Measurements from ENCODE around the gene PLIN5. TPM values are rescaled to one million over a fixed set of nuclear protein-coding genes. Genes with fewer than 3 reads are reported as not detected.

The PLIN5 gene
- total and polyA plus RNA-seq, 2 experiments from 2014 or later, result 5.8 to 6.4 TPM

- Histone ChIP-seq H3K36me3 (replicated peaks; ENCODE audit: insufficient read depth, low read depth) (no peaks in the 10 kb centered on the region), H3K4me2 (no peak overlapping the region), H3K4me1 (ENCODE audit: insufficient read depth) (no peaks in the 10 kb centered on the region), H3K4me3 (no peak overlapping the region), H3K27me3 (no peaks in the 10 kb centered on the region), H3K9me2 (replicated peaks; ENCODE audit: insufficient read depth) (no peaks in the 10 kb centered on the region), H2AFZ (no peak overlapping the region), H3K27ac (no peak overlapping the region), H4K20me1 (ENCODE audit: insufficient read depth, poor library complexity, severe bottlenecking) (no peaks in the 10 kb centered on the region), H3K79me2 (no peaks in the 10 kb centered on the region), H3K9me3 (ENCODE audit: low read depth) (no peaks in the 10 kb centered on the region)
- TF ChIP-seq EZH2 (IDR thresholded peaks at IDR 0.05; ENCODE audit: borderline replicate concordance), result no peak
- no peak for TF ChIP-seq EZH2phosphoT487 (IDR thresholded peaks at IDR 0.05; ENCODE audit: low read depth, severe bottlenecking, unreplicated experiment)
- no peak for TF ChIP-seq CTCF (IDR thresholded peaks at IDR 0.05; ENCODE audit: poor library complexity)
- WGBS (ENCODE audit: low lambda C conversion rate, missing lambda C conversion rate), result 95% methylated on average over 13 of the region's 13 CpGs
- DNase-seq (ENCODE audit: low spot score), result no peak
Measured at GRCh38 chr19:4538601-4538954, 3.6 kb upstream of the PLIN5 start.

DNA sequence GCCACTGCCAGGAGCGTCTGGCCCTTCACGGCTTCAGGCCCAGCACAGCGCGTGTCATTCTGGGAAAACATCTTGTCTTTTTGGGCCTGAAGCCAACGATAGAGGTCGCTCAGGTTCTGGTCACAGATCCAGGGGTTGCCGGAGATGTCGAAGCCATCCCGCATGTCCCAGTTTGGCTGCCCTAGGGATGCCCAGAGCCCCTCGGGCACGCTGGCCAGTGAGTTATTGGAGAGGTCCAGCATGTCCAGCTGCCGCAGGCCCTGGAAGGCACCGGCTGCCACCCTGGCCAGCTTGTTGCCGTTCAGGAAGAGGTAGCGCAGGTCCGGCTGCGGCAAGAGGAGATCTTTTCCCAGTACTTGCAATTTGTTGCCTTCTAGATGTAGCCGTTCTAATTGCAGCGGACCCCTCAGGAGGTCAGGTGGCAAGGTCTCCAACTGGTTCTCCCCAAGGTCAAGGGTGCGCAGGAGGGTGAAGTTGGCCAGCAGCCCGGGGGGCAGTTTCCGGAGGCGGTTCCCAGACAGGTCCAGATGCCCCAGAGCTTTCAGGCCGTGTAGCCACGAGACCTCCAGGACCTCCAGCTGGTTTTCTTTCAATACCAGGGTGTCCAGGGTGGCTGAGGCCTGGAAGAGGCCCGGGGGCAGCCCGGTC, 3.1 kb upstream of the PLIN5 start:
- H3K4me3 ChIP-seq, result no peak overlapping the region
- WGBS (ENCODE audit: low lambda C conversion rate, missing lambda C conversion rate), result 84% methylated on average over 27 of the region's 27 CpGs
- no peaks in the 10 kb centered on the region for H3K9me3 ChIP-seq (ENCODE audit: low read depth)

DNA sequence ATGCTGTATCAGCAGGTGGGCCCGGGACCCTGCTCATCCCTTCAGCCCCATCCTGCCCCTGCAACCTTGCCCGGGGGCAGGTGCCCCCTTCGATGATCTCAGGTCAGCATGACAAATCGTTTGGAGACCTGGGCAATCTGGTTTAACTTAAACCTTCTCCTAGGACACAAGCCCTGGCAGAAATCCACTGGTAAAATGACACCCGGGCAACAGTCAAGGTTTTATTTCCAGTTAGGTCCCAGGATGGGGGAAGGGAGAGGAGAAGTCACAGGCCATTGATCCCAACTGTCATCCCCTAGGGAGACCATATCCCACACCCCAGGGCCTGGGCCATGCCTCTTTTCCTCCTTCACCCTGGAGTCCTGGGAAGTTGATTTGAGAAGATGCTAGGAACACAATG, 1.8 kb upstream of the PLIN5 start:
- TF ChIP-seq EZH2phosphoT487 (IDR thresholded peaks at IDR 0.05; ENCODE audit: low read depth, severe bottlenecking, unreplicated experiment) (no peak), EZH2 (IDR thresholded peaks at IDR 0.05; ENCODE audit: borderline replicate concordance) (no peak), CTCF (IDR thresholded peaks at IDR 0.05; ENCODE audit: poor library complexity) (no peak)
- WGBS (ENCODE audit: low lambda C conversion rate, missing lambda C conversion rate), result 74% methylated on average over 5 of the region's 5 CpGs
- Histone ChIP-seq H2AFZ (no peak overlapping the region), H3K9me2 (replicated peaks; ENCODE audit: insufficient read depth) (no peaks in the 10 kb centered on the region), H3K4me2 (no peak overlapping the region), H3K27me3 (no peaks in the 10 kb centered on the region), H3K4me1 (ENCODE audit: insufficient read depth) (no peaks in the 10 kb centered on the region), H4K20me1 (ENCODE audit: insufficient read depth, poor library complexity, severe bottlenecking) (no peaks in the 10 kb centered on the region), H3K9me3 (ENCODE audit: low read depth) (no peaks in the 10 kb centered on the region), H3K36me3 (replicated peaks; ENCODE audit: insufficient read depth, low read depth) (no peaks in the 10 kb centered on the region), H3K27ac (no peak overlapping the region), H3K79me2 (no peaks in the 10 kb centered on the region), H3K4me3 (no peak overlapping the region)
- DNase-seq (ENCODE audit: low spot score), result no peak

More for the DNA sequence above, 3.1 kb upstream of the PLIN5 start:
- H3K9me2 ChIP-seq (replicated peaks; ENCODE audit: insufficient read depth), result no peaks in the 10 kb centered on the region
- H2AFZ ChIP-seq, result no peak overlapping the region
- H3K36me3 ChIP-seq (replicated peaks; ENCODE audit: insufficient read depth, low read depth), result no peaks in the 10 kb centered on the region
- H4K20me1 ChIP-seq (ENCODE audit: insufficient read depth, poor library complexity, severe bottlenecking), result no peaks in the 10 kb centered on the region
- H3K27me3 ChIP-seq, result no peaks in the 10 kb centered on the region
- TF ChIP-seq EZH2 (IDR thresholded peaks at IDR 0.05; ENCODE audit: borderline replicate concordance) (no peak), CTCF (IDR thresholded peaks at IDR 0.05; ENCODE audit: poor library complexity) (no peak), EZH2phosphoT487 (IDR thresholded peaks at IDR 0.05; ENCODE audit: low read depth, severe bottlenecking, unreplicated experiment) (no peak)
- no peak overlapping the region for H3K27ac ChIP-seq
- DNase-seq (ENCODE audit: low spot score), result peak; percentile 2
- no peaks in the 10 kb centered on the region for H3K79me2 ChIP-seq
- H3K4me2 ChIP-seq, result no peak overlapping the region
- no peaks in the 10 kb centered on the region for H3K4me1 ChIP-seq (ENCODE audit: insufficient read depth)
